GM18867 (cell line): ENCODE measurements around the gene METTL16.
"Not testable (repeated sequence)": the region's sequence is repeated elsewhere in the genome, so short reads cannot be mapped to it uniquely, and the experiment has no call there.

Source experiments
- ATAC-seq: cut with Tn5 transposase; IDR thresholded peaks from one replicate; pipeline ENCODE4 v1.9.1; 2021; ENCODE audit warnings: mild to moderate bottlenecking, moderate library complexity; ENCODE audit not compliant: unreplicated experiment

METTL16 gene

GRCh38 chr17:2452216-2452750 lies 59.4 kb downstream of the METTL16 start:
- ATAC-seq: no peak

GRCh38 chr17:2450016-2450650 lies 61.6 kb downstream of the METTL16 start:
- ATAC-seq: no peak

GRCh38 chr17:2449486-2449885 lies 62.2 kb downstream of the METTL16 start:
- ATAC-seq: no peak

- not testable (repeated sequence) for ATAC-seq
These were observed 64.2 kb downstream of the METTL16 start for GRCh38 chr17:2447479-2447878.

- no peak for ATAC-seq
These were observed 66.0 kb downstream of the METTL16 start for GRCh38 chr17:2445638-2446037.

- ATAC-seq: no peak
These were observed 67.3 kb downstream of the METTL16 start for GRCh38 chr17:2444382-2444781.

GRCh38 chr17:2442166-2442565 lies 69.5 kb downstream of the METTL16 start:
- no peak for ATAC-seq

- no peak for ATAC-seq
These were observed 70.8 kb downstream of the METTL16 start for GRCh38 chr17:2440930-2441329.

GRCh38 chr17:2439997-2440396 lies 71.7 kb downstream of the METTL16 start:
- ATAC-seq: not testable (repeated sequence)

- ATAC-seq: no peak
These were observed 72.9 kb downstream of the METTL16 start for GRCh38 chr17:2438823-2439222.

GRCh38 chr17:2436316-2436905 lies 75.3 kb downstream of the METTL16 start:
- no peak for ATAC-seq

- no peak for ATAC-seq
These were observed 75.8 kb downstream of the METTL16 start for GRCh38 chr17:2435862-2436261.

GRCh38 chr17:2435181-2435741 lies 76.4 kb downstream of the METTL16 start:
- no peak for ATAC-seq

- no peak for ATAC-seq
These were observed 78.0 kb downstream of the METTL16 start for GRCh38 chr17:2433696-2434095.

GRCh38 chr17:2427910-2428309 lies 83.8 kb downstream of the METTL16 start:
- ATAC-seq: no peak

GRCh38 chr17:2427215-2427614 lies 84.5 kb downstream of the METTL16 start:
- no peak for ATAC-seq

GRCh38 chr17:2423271-2423670 lies 88.4 kb downstream of the METTL16 start:
- no peak for ATAC-seq

- no peak for ATAC-seq
These were observed 90.2 kb downstream of the METTL16 start for GRCh38 chr17:2421315-2422147.

GRCh38 chr17:2420176-2420575 lies 91.5 kb downstream of the METTL16 start:
- no peak for ATAC-seq

- no peak for ATAC-seq
These were observed 92.2 kb downstream of the METTL16 start for GRCh38 chr17:2419486-2419885.

- ATAC-seq: no peak
These were observed 93.1 kb downstream of the METTL16 start for GRCh38 chr17:2418572-2418971.
